Testis (tissue), 2 donors: ENCODE data around the gene MED17.

Experiments used
- POLR2A ChIP-seq: fragments of 450-650 bp; IDR thresholded peaks from one replicate; pipeline ENCODE4 v1.6.1; 2017; ENCODE audit warnings: antibody characterized with exemption, mild to moderate bottlenecking, moderate library complexity
- TF ChIP-seq, protein P1 (sequence below), 3 experiments: fragments of 450-650 bp in 2 of 3; fragments of 200-600 bp in 1 of 3; sonication (generic) in 1 of 3; IDR thresholded peaks; one replicate each; pipeline ENCODE4 v1.5.1; 2016 to 2019; ENCODE audit warnings: antibody characterized with exemption in 3 of 3, mild to moderate bottlenecking in 2 of 3, moderate library complexity in 1 of 3

DNA sequence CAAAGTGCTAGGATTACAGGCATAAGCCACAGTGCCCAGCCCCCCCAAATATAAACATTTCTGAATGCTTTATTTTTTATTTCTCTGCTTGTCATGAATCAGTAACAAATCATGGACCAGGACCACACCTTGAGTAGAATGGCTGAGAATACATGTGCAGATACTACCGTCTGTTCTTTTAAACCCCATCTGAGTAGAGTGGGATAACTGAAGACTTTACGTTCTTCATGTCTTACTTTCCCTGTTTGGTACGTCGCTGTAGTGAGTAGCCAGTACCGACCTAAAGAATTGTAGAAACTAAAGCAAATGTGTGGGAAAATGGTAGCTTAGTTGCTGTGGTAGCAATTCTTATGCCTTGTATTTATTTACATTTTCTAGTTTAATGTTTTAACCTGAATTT is 29.9 kb downstream of the MED17 start:
- TF ChIP-seq, protein P1, sequence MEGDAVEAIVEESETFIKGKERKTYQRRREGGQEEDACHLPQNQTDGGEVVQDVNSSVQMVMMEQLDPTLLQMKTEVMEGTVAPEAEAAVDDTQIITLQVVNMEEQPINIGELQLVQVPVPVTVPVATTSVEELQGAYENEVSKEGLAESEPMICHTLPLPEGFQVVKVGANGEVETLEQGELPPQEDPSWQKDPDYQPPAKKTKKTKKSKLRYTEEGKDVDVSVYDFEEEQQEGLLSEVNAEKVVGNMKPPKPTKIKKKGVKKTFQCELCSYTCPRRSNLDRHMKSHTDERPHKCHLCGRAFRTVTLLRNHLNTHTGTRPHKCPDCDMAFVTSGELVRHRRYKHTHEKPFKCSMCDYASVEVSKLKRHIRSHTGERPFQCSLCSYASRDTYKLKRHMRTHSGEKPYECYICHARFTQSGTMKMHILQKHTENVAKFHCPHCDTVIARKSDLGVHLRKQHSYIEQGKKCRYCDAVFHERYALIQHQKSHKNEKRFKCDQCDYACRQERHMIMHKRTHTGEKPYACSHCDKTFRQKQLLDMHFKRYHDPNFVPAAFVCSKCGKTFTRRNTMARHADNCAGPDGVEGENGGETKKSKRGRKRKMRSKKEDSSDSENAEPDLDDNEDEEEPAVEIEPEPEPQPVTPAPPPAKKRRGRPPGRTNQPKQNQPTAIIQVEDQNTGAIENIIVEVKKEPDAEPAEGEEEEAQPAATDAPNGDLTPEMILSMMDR (IDR thresholded peaks at IDR 0.05), result no peak
- no peak for TF ChIP-seq POLR2A
